ACC112 (cell line): ENCODE measurements around the gene GRID1.
"Not testable (repeated sequence)": the region's sequence is repeated elsewhere in the genome, so short reads cannot be mapped to it uniquely, and the experiment has no call there.

Source experiments
- H2AFZ ChIP-seq: fragments of 200-600 bp; sonication (generic); one replicate; pipeline ENCODE4 v1.6.0; 2017; ENCODE audit warnings: antibody characterized with exemption, low read length; ENCODE audit not compliant: unreplicated experiment
- H3K27ac ChIP-seq: fragments of 200-600 bp; sonication (generic); 2 replicates; pipeline ENCODE4 v1.5.1; 2014; ENCODE audit warnings: low read depth, mild to moderate bottlenecking, antibody characterized with exemption, low read length, moderate library complexity
- H3K27me3 ChIP-seq: fragments of 200-600 bp; sonication (generic); 2 replicates; pipeline ENCODE4 v1.6.1; 2014; ENCODE audit warnings: mild to moderate bottlenecking, antibody characterized with exemption, low read length, moderate library complexity, mixed read lengths; ENCODE audit not compliant: insufficient read depth
- H3K36me3 ChIP-seq: fragments of 200-600 bp; sonication (generic); 2 replicates; pipeline ENCODE4 v1.6.1; 2016; ENCODE audit warnings: mild to moderate bottlenecking, antibody characterized with exemption, low read length, moderate library complexity, mixed read lengths; ENCODE audit not compliant: insufficient read depth
- H3K4me1 ChIP-seq: fragments of 200-600 bp; sonication (generic); one replicate; pipeline ENCODE4 v1.6.1; 2016; ENCODE audit warnings: low read length, mixed read lengths; ENCODE audit not compliant: insufficient read depth, unreplicated experiment, control insufficient read depth
- H3K4me3 ChIP-seq: fragments of 200-600 bp; sonication (generic); 2 replicates; pipeline ENCODE4 v1.5.1; 2014; ENCODE audit warnings: mild to moderate bottlenecking, low read depth, low read length
- H3K79me2 ChIP-seq: fragments of 200-600 bp; sonication (generic); one replicate; pipeline ENCODE4 v1.6.0; 2016; ENCODE audit warnings: low read length; ENCODE audit not compliant: control insufficient read depth, unreplicated experiment, insufficient read depth

GRID1 gene

GRCh38 chr10:86077871-86078638 lies 288.5 kb downstream of the GRID1 start:
- Histone ChIP-seq H3K4me3 (no peak overlapping the region), H3K27me3 (no peaks in the 10 kb centered on the region), H2AFZ (no peak overlapping the region), H3K4me1 (no peaks in the 10 kb centered on the region), H3K27ac (no peak overlapping the region), H3K79me2 (no peaks in the 10 kb centered on the region), H3K36me3 (no peaks in the 10 kb centered on the region)

DNA sequence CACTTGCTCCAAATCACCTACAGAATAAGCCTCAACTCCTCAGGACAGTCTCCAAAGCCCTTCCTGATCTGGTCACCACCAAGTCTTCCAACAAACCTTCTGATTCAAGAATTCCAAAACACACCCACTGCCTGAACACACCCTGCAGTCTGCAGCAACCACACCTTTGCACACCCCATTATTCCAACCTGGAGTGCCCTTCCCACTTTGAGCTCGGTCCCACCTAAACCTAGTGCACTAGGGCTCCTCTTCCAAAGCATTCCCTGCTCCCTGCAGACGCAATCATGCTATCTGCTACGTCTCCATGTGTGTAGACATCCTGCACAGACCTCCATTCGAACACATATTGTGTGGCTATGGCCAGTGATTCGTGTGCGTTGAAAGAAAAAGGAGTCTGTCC lies 289.3 kb downstream of the GRID1 start:
- Histone ChIP-seq H3K4me1 (no peaks in the 10 kb centered on the region), H3K27ac (no peak overlapping the region), H3K4me3 (no peak overlapping the region), H2AFZ (no peak overlapping the region), H3K27me3 (no peaks in the 10 kb centered on the region), H3K79me2 (no peaks in the 10 kb centered on the region), H3K36me3 (no peaks in the 10 kb centered on the region)

DNA sequence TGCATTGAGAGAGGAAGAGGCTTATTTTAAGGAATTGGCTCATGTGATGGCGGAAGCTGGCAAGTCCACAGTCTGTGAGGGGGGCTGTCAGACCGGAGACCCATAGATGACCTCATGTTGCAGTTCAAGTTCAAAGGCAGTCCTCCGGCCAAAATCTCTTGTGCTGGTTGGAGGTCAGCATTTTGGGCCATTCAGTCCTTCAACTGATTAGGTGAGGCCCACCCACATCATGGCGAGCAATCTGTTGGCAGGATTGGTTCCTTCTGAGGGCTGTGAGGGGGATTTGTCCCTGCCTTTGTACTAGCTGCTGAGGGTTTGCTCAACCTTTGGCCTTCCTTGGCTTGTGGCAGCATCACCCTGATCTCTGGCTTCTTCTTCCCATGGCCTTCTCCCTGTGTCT lies 290.1 kb downstream of the GRID1 start:
- H2AFZ ChIP-seq, H3K4me1 ChIP-seq, H3K36me3 ChIP-seq, H3K4me3 ChIP-seq, H3K79me2 ChIP-seq, H3K27ac ChIP-seq, H3K27me3 ChIP-seq: not testable (repeated sequence)

- Histone ChIP-seq H3K27me3 (no peaks in the 10 kb centered on the region), H3K79me2 (no peaks in the 10 kb centered on the region), H2AFZ (no peak overlapping the region), H3K4me3 (no peak overlapping the region), H3K36me3 (no peaks in the 10 kb centered on the region), H3K27ac (no peak overlapping the region), H3K4me1 (no peaks in the 10 kb centered on the region)
Measured at GRCh38 chr10:86075512-86075911, 291.1 kb downstream of the GRID1 start.

- Histone ChIP-seq H3K27ac (no peak overlapping the region), H3K36me3 (no peaks in the 10 kb centered on the region), H3K4me3 (no peak overlapping the region), H3K79me2 (no peaks in the 10 kb centered on the region), H2AFZ (no peak overlapping the region), H3K4me1 (no peaks in the 10 kb centered on the region), H3K27me3 (no peaks in the 10 kb centered on the region)
Measured at GRCh38 chr10:86074294-86074693, 292.3 kb downstream of the GRID1 start.

DNA sequence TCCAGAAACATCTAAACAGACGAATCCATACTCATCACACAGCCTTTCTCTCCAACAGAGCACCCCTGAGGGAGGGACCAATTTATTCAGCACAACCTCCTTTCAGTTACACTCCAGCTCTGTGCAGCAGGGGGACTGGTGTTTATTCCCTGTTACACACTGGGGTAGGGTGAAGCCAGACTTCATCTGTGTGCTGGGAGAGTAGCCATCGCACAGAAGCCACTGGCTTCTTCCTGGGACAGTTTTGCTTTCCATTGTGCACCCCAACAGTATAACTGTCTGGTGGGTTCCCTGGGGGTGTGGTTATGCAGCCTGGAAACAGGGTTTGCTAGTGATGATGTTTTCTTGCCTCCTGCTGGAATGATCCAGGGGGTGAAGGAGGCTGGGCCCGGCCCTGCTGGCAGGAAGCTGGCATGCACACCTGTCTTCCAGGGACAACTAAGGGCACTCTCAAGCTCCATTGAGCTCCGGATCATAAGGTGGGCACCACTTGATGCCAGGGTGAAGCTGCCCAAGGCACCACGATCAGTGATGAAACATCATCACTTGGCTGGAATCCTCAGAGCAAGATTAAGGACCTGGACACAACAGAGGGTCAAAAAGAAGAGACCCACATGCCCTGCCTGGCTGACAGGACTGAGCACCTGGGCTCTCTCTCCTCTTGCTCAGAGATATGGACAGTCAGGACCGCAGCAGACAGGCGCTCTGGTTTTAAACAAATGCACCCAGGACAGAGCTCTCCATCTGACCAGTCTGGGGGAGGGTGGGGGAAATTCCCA lies 293.2 kb downstream of the GRID1 start:
- no peaks in the 10 kb centered on the region for H3K36me3 ChIP-seq
- H3K4me1 ChIP-seq: no peaks in the 10 kb centered on the region
- H3K79me2 ChIP-seq: no peaks in the 10 kb centered on the region
- no peaks in the 10 kb centered on the region for H3K27me3 ChIP-seq
- no peak overlapping the region for H3K27ac ChIP-seq
- no peak overlapping the region for H3K4me3 ChIP-seq
- no peak overlapping the region for H2AFZ ChIP-seq

DNA sequence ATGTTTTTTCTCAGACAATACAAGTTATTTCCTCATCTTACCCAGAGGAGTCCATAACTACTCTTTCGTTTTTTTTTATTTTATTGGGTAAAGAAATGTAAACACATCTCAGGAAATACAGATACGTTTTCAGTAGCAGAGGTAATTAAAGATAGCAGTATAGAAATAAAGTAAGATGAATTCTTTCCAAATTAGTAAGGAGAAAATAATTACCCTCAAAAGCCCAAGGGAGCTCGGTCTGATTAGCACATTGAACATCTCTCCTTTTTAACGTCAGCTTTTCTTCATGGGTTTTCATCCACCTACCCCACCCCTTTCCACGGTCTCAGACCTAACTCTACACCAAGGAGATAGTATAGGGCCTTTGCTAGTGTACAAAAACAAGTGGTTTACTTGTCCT lies 294.2 kb downstream of the GRID1 start:
- Histone ChIP-seq H3K79me2 (no peaks in the 10 kb centered on the region), H3K27me3 (no peaks in the 10 kb centered on the region), H3K36me3 (no peaks in the 10 kb centered on the region), H3K27ac (no peak overlapping the region), H3K4me3 (no peak overlapping the region), H3K4me1 (no peaks in the 10 kb centered on the region), H2AFZ (no peak overlapping the region)

- H3K27me3 ChIP-seq: no peaks in the 10 kb centered on the region
- H3K4me1 ChIP-seq: no peaks in the 10 kb centered on the region
- no peak overlapping the region for H3K4me3 ChIP-seq
- no peak overlapping the region for H3K27ac ChIP-seq
- no peak overlapping the region for H2AFZ ChIP-seq
- no peaks in the 10 kb centered on the region for H3K36me3 ChIP-seq
- H3K79me2 ChIP-seq: no peaks in the 10 kb centered on the region
Measured at GRCh38 chr10:86071758-86072157, 294.8 kb downstream of the GRID1 start.

DNA sequence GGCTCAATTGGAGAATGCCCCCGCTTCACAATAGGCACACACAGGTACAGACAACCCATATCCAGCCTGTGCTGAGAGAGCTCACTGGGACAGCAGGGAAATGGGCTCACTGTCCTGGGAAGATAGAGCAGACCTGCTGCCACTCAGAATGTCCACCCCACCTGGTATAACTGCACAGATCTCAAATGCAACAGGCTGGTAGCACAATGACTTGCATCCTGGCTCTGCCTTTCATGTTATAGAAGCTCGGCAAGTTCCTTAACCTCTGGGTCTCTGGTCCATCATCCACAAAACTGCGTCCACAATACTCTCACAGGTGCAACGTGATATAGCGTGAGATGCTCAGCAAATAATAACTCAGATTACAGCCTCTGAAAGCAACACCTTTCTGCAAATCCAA lies 295.4 kb downstream of the GRID1 start:
- Histone ChIP-seq H2AFZ (no peak overlapping the region), H3K4me3 (no peak overlapping the region), H3K79me2 (no peaks in the 10 kb centered on the region), H3K27me3 (no peaks in the 10 kb centered on the region), H3K27ac (no peak overlapping the region), H3K36me3 (no peaks in the 10 kb centered on the region), H3K4me1 (no peaks in the 10 kb centered on the region)

DNA sequence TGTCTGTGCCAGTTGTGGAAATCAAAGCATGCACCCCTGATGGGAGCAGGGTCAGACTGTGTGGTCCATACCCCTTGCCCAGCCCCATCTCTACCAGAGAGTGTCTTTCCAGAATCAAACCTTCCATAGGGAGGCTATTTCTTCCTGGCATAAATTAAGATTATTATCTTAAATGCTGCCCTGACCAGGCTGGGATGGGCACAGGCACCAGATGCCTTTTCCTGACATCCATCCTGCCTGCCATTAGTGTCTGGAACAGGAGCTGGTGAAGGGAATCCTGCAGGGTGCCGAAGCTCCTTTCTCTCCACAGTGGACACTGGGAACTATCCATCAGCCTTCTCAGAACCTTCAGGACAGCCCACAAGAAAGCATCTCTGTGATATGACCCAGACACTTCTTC lies 296.3 kb downstream of the GRID1 start:
- Histone ChIP-seq H3K36me3 (no peaks in the 10 kb centered on the region), H3K27ac (no peak overlapping the region), H3K4me3 (no peak overlapping the region), H3K4me1 (no peaks in the 10 kb centered on the region), H3K27me3 (no peaks in the 10 kb centered on the region), H3K79me2 (no peaks in the 10 kb centered on the region), H2AFZ (no peak overlapping the region)
